ENCODE results near the gene LAG3. TPM values are rescaled to one million over a fixed set of nuclear protein-coding genes. Genes with fewer than 3 reads are reported as not detected.
A peak's percentile ranks its signal among the peaks of the same experiment; 100 is the strongest.

Gene LAG3
- total RNA-seq, 1 experiment from 2014 or later: not detected

DNA sequence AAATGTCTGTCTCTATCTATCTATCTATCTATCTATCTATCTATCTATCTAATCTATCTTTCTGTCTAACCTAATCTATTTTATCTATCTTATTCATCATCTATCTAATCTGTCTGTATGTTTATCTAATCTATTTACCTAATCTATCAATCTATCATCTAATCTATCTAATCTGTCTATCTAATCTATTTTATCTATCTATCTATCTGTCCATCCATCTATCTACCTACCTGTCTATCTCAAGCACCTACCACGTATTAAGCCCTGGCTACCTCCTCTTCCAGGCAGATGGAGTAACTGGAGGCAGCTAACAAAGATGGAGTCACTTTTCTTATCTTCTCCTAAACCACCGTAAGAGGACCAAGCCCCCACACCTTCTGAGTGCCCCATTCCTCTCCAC lies 22.8 kb downstream of the LAG3 start:
- Histone ChIP-seq H3K27me3 (no peaks in the 10 kb centered on the region; the same call in 1 of the 2 replicates), H3K9me3 (no peaks in the 10 kb centered on the region), H3K4me3 (no peak overlapping the region), H3K36me3 (no peaks in the 10 kb centered on the region)
- no peak for DNase-seq

DNA sequence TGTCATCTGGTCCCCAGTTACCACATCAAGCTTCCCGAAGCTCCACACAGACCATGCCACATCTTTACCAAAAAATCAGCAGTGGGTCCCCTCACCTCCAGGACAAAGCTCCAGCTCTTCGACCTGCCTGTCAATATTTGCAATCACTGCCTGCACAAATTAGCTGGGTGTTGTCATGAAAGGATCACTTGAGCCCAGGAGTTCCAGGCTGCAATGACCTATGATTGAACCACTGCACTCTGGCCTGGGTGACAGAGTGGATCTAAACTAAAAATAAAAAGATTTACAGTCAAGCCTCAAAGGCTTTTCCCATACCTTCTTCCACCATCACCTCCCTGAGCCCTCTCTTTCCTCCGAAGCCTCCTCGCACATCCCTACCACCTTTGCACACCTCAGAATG lies 24.3 kb downstream of the LAG3 start:
- no peaks in the 10 kb centered on the region for H3K9me3 ChIP-seq
- H3K4me3 ChIP-seq: no peak overlapping the region
- H3K36me3 ChIP-seq: no peaks in the 10 kb centered on the region
- H3K27me3 ChIP-seq: no peaks in the 10 kb centered on the region; the same call in 1 of the 2 replicates
- DNase-seq: no peak

GRCh38 chr12:6799147-6799546 lies 26.8 kb downstream of the LAG3 start:
- no peaks in the 10 kb centered on the region for H3K9me3 ChIP-seq
- no peaks in the 10 kb centered on the region for H3K36me3 ChIP-seq
- no peak for DNase-seq
- no peaks in the 10 kb centered on the region for H3K27me3 ChIP-seq
- H3K4me3 ChIP-seq: no peak overlapping the region

DNA sequence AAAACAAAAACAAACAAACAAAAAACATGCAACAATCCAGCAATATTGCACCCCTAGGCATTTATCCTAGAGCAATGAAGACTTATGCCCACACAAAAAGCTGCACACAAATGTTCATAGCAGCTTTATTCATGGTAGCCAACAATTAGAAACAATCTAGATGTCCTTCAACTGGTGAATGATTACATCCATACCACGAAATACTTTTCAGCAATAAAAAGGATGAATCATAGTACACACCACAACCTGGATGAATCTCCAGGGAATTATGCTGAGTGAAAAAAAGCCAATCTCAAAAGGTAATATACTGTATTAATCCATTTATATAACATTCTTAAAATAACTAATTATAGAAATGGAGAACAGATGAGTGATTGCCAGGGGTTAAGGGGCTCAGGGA lies 34.9 kb downstream of the LAG3 start:
- H3K36me3 ChIP-seq: no peaks in the 10 kb centered on the region
- no peaks in the 10 kb centered on the region for H3K27me3 ChIP-seq
- H3K4me3 ChIP-seq: no peak overlapping the region
- no peaks in the 10 kb centered on the region for H3K9me3 ChIP-seq
- DNase-seq: no peak

- Histone ChIP-seq H3K27me3 (no peaks in the 10 kb centered on the region), H3K9me3 (no peaks in the 10 kb centered on the region), H3K4me3 (no peak overlapping the region), H3K36me3 (no peaks in the 10 kb centered on the region)
- DNase-seq: no peak
Measured at GRCh38 chr12:6809056-6809455, 36.7 kb downstream of the LAG3 start.

GRCh38 chr12:6810758-6811157 lies 38.4 kb downstream of the LAG3 start:
- Histone ChIP-seq H3K4me3 (no peak overlapping the region), H3K9me3 (no peaks in the 10 kb centered on the region), H3K36me3 (no peaks in the 10 kb centered on the region), H3K27me3 (no peaks in the 10 kb centered on the region)
- DNase-seq: no peak

GRCh38 chr12:6813363-6813762 lies 41.0 kb downstream of the LAG3 start:
- Histone ChIP-seq H3K27me3 (no peaks in the 10 kb centered on the region), H3K9me3 (no peaks in the 10 kb centered on the region), H3K4me3 (no peak overlapping the region), H3K36me3 (no peaks in the 10 kb centered on the region)
- DNase-seq: no peak

- Histone ChIP-seq H3K9me3 (no peaks in the 10 kb centered on the region), H3K36me3 (no peaks in the 10 kb centered on the region), H3K27me3 (no peaks in the 10 kb centered on the region), H3K4me3 (no peak overlapping the region)
- DNase-seq: no peak
Measured at GRCh38 chr12:6816598-6816997, 44.3 kb downstream of the LAG3 start.

- Histone ChIP-seq H3K36me3 (no peaks in the 10 kb centered on the region), H3K4me3 (no peak overlapping the region), H3K9me3 (no peaks in the 10 kb centered on the region), H3K27me3 (peaks cover 3% of the 10 kb centered on the region)
- DNase-seq: no peak
Measured at GRCh38 chr12:6817098-6817497, 44.8 kb downstream of the LAG3 start.

DNA sequence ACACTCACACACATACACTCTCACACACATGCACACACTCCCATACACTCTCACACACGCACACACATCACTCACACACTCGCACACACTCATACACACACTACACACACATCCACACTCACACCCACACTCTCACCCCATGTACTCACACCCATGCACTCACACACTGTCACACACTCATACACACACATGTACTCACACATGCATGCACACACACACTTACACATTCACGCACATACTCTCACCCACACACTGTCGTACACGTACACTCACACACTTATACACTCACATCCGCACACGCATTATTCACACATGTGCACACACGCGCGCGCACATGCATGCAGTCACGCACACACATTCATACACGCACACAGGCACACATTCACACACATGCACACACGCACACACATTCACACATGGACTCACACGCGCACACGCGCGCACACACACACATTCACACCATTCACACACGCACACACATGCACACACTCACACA lies 45.4 kb downstream of the LAG3 start:
- Histone ChIP-seq H3K27me3 (peaks cover 10% of the 10 kb centered on the region), H3K4me3 (no peak overlapping the region), H3K9me3 (no peaks in the 10 kb centered on the region), H3K36me3 (no peaks in the 10 kb centered on the region)
- DNase-seq: no peak

DNA sequence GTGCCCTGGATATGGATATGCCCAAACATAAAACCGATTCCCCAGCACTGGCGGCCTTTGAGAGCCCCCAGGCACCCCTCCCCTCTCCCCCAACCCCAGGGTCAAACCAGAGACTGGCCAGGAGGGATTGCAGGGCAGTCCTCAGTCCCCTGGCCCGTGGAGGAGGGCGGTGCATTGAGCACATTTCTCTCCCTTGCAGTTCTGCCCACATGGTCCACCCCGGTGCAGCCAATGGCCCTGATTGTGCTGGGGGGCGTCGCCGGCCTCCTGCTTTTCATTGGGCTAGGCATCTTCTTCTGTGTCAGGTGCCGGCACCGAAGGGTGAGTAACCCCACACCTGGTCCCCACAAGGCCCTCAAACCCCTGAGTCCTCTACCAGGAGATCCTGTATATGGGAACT lies 45.9 kb downstream of the LAG3 start:
- Histone ChIP-seq H3K9me3 (no peaks in the 10 kb centered on the region), H3K27me3 (peaks cover 15% of the 10 kb centered on the region), H3K36me3 (no peaks in the 10 kb centered on the region), H3K4me3 (no peak overlapping the region)
- no peak for DNase-seq

- Histone ChIP-seq H3K4me3 (no peak overlapping the region), H3K27me3 (peaks cover 19% of the 10 kb centered on the region), H3K9me3 (no peaks in the 10 kb centered on the region), H3K36me3 (no peaks in the 10 kb centered on the region)
- no peak for DNase-seq
Measured at GRCh38 chr12:6818645-6819044, 46.3 kb downstream of the LAG3 start.

DNA sequence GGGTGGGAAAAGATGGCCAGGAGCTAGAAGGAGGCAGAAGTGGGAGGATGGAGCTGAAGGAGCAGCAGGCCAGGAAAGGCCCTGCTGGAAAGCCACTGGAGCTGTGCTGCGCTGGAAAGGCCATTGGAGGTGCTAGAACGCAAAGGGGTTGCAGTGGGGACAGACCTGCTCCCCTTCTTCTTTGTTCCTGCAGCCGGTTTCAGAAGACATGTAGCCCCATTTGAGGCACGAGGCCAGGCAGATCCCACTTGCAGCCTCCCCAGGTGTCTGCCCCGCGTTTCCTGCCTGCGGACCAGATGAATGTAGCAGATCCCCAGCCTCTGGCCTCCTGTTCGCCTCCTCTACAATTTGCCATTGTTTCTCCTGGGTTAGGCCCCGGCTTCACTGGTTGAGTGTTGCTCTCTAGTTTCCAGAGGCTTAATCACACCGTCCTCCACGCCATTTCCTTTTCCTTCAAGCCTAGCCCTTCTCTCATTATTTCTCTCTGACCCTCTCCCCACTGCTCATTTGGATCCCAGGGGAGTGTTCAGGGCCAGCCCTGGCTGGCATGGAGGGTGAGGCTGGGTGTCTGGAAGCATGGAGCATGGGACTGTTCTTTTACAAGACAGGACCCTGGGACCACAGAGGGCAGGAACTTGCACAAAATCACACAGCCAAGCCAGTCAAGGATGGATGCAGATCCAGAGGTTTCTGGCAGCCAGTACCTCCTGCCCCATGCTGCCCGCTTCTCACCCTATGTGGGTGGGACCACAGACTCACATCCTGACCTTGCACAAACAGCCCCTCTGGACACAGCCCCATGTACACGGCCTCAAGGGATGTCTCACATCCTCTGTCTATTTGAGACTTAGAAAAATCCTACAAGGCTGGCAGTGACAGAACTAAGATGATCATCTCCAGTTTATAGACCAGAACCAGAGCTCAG lies 47.0 kb downstream of the LAG3 start:
- H3K36me3 ChIP-seq: no peaks in the 10 kb centered on the region
- no peak for DNase-seq
- no peaks in the 10 kb centered on the region for H3K9me3 ChIP-seq
- H3K27me3 ChIP-seq: peaks cover 22% of the 10 kb centered on the region
- no peak overlapping the region for H3K4me3 ChIP-seq

- DNase-seq: no peak
- H3K27me3 ChIP-seq: peaks cover 26% of the 10 kb centered on the region
- H3K4me3 ChIP-seq: no peak overlapping the region
- H3K9me3 ChIP-seq: no peaks in the 10 kb centered on the region
- H3K36me3 ChIP-seq: no peaks in the 10 kb centered on the region
Measured at GRCh38 chr12:6820166-6820565, 47.8 kb downstream of the LAG3 start.

- Histone ChIP-seq H3K9me3 (no peaks in the 10 kb centered on the region), H3K36me3 (no peaks in the 10 kb centered on the region), H3K4me3 (peak within 1 kb of the TSS; percentile 8; the same call in 1 of the 2 replicates), H3K27me3 (peaks cover 26% of the 10 kb centered on the region)
- peak; percentile 38 for DNase-seq
Measured at GRCh38 chr12:6821591-6822425, 49.5 kb downstream of the LAG3 start, which contains the start of gene GPR162. Gene GPR162, plus strand, starts transcription at chr12:6821821. Its CDS starts 2,078 bp downstream, at chr12:6823899.

- no peaks in the 10 kb centered on the region for H3K9me3 ChIP-seq
- no peak overlapping the region for H3K4me3 ChIP-seq
- DNase-seq: no peak
- H3K27me3 ChIP-seq: peaks cover 26% of the 10 kb centered on the region
- H3K36me3 ChIP-seq: no peaks in the 10 kb centered on the region
Measured at GRCh38 chr12:6822426-6823135, 50.3 kb downstream of the LAG3 start.
